ENCODE results near the gene DCDC2C. TPM values are rescaled to one million over a fixed set of nuclear protein-coding genes. Genes with fewer than 3 reads are reported as not detected.

DCDC2C gene
- total RNA-seq, 1 donor from 2014 or later, result not detected

DNA sequence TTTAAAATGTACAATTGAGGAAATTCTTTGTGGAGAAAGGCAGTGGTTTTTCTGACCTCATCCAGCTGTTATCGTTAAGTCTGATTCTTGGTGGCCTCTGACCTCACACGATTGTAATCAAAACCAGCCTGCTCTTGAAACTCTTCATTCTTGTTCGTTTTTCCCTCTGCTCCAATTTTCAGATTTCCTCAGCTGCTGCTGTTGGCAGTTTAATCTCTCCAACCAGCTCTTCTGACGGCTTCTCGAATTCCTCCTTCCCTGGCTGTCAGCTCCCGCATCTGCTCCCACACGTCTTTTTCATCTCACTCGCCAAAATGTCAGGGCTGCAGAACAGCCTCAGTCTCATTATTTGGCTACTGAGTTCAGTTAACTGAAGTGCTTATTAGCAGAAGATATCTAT, 136.1 kb downstream of the DCDC2C start:
- no peak for ATAC-seq
- DNase-seq, result no peak

GRCh38 chr2:3840611-3841155, 137.3 kb downstream of the DCDC2C start:
- Histone ChIP-seq H3K36me3 (no peaks in the 10 kb centered on the region), H3K4me3 (no peak overlapping the region), H3K27me3 (peaks cover 7% of the 10 kb centered on the region), H3K9me3 (no peaks in the 10 kb centered on the region), H3K27ac (no peak overlapping the region), H3K4me1 (no peaks in the 10 kb centered on the region)
- intact Hi-C loops (cut with DNase I), result no loop called here
- DNase-seq (no peak), ATAC-seq (no peak)
- TF ChIP-seq, protein P1, sequence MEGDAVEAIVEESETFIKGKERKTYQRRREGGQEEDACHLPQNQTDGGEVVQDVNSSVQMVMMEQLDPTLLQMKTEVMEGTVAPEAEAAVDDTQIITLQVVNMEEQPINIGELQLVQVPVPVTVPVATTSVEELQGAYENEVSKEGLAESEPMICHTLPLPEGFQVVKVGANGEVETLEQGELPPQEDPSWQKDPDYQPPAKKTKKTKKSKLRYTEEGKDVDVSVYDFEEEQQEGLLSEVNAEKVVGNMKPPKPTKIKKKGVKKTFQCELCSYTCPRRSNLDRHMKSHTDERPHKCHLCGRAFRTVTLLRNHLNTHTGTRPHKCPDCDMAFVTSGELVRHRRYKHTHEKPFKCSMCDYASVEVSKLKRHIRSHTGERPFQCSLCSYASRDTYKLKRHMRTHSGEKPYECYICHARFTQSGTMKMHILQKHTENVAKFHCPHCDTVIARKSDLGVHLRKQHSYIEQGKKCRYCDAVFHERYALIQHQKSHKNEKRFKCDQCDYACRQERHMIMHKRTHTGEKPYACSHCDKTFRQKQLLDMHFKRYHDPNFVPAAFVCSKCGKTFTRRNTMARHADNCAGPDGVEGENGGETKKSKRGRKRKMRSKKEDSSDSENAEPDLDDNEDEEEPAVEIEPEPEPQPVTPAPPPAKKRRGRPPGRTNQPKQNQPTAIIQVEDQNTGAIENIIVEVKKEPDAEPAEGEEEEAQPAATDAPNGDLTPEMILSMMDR (IDR thresholded peaks at IDR 0.05), result no peak

More for the DNA sequence above, 136.1 kb downstream of the DCDC2C start:
- H3K4me1 ChIP-seq, result no peaks in the 10 kb centered on the region
- peaks cover 13% of the 10 kb centered on the region for H3K27me3 ChIP-seq
- TF ChIP-seq, protein P1 (IDR thresholded peaks at IDR 0.05), result no peak
- H3K9me3 ChIP-seq, result no peaks in the 10 kb centered on the region
- intact Hi-C loops (cut with DNase I), result no loop called here
- no peak overlapping the region for H3K4me3 ChIP-seq
- H3K36me3 ChIP-seq, result no peaks in the 10 kb centered on the region
- H3K27ac ChIP-seq, result no peak overlapping the region

DNA sequence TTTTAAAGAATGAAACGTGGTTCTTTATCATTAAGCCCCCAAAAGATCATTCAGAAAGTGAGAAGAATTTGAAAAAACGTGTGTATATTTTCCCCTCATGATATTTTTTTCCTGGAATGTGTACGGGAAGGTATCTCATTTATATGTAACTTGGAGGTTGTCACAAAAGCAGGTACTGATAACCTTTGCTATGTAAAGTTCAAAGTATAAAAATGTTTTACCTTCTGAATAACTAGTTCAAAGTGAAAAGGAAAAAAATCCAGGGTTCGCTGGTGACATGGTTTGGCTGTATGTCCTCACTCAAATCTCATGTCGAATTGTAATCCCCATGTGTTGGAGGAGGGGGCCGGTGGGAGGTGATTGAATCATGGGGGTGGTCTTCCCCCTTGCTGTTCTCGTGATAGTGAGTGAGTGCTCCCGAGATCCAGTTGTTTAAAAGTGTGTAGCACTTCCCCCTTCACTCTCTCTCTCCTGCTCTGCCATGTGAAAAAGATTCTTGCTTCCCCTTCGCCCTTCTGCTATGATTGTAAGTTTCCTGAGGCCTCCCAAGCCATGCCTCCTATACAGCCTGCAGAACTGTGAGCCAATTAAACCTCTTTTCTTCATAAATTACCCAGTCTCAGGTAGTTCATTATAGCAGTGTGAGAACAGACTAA, 144.2 kb downstream of the DCDC2C start:
- Histone ChIP-seq H3K36me3 (no peaks in the 10 kb centered on the region), H3K4me3 (no peak overlapping the region), H3K9me3 (no peaks in the 10 kb centered on the region), H3K27ac (no peak overlapping the region), H3K4me1 (no peaks in the 10 kb centered on the region), H3K27me3 (no peaks in the 10 kb centered on the region)
- ATAC-seq, result no peak
- intact Hi-C loops (cut with DNase I), result no loop called here
- TF ChIP-seq, protein P1 (IDR thresholded peaks at IDR 0.05), result no peak
- no peak for DNase-seq

- Histone ChIP-seq H3K4me1 (no peaks in the 10 kb centered on the region), H3K4me3 (no peak overlapping the region), H3K9me3 (no peaks in the 10 kb centered on the region), H3K27me3 (no peaks in the 10 kb centered on the region), H3K36me3 (no peaks in the 10 kb centered on the region), H3K27ac (no peak overlapping the region)
- ATAC-seq (no peak), DNase-seq (no peak)
- TF ChIP-seq, protein P1 (IDR thresholded peaks at IDR 0.05), result no peak
- intact Hi-C loops (cut with DNase I), result no loop called here
Measured at GRCh38 chr2:3848776-3849175, 145.4 kb downstream of the DCDC2C start.

GRCh38 chr2:3849213-3849612, 145.8 kb downstream of the DCDC2C start:
- H3K27ac ChIP-seq, result no peak overlapping the region
- intact Hi-C loops (cut with DNase I), result no loop called here
- H3K4me3 ChIP-seq, result no peak overlapping the region
- no peaks in the 10 kb centered on the region for H3K9me3 ChIP-seq
- H3K36me3 ChIP-seq, result no peaks in the 10 kb centered on the region
- TF ChIP-seq, protein P1 (IDR thresholded peaks at IDR 0.05), result no peak
- no peak for ATAC-seq
- no peaks in the 10 kb centered on the region for H3K4me1 ChIP-seq
- H3K27me3 ChIP-seq, result no peaks in the 10 kb centered on the region
- DNase-seq, result no peak

All from upper lobe of right lung (tissue), 1 donor.